Stimulated activated naive CD4-positive, alpha-beta T cell (primary cell): Measurements from ENCODE around the gene GSAP.
A peak's percentile ranks its signal among the peaks of the same experiment; 100 is the strongest.
"Not testable (repeated sequence)": the region's sequence is repeated elsewhere in the genome, so short reads cannot be mapped to it uniquely, and the experiment has no call there.

ENCODE experiments used
- DNase-seq, 6 experiments: peaks; one replicate each; lab custom pipeline; 2025; lab: John Stamatoyannopoulos, UW

GSAP gene

DNA sequence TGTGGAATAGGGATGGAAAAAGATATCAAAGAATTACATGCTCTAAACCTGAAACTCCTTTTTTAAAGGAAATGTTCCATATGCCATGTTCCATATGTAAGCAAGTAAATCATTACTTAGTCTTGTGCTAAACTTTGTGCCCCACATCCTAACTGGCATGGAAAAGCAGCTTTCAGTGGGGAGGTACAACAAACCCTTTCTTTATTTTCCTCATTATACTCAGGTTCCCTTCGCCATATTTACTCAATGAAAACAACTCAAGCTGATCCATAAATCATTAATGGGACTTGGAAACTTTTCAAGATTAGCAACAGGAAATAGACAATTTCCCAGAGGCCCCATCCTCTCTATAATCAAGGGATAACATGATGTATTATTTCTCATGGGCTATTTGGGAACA is 56.0 kb downstream of the GSAP start:
- no peak for DNase-seq

DNA sequence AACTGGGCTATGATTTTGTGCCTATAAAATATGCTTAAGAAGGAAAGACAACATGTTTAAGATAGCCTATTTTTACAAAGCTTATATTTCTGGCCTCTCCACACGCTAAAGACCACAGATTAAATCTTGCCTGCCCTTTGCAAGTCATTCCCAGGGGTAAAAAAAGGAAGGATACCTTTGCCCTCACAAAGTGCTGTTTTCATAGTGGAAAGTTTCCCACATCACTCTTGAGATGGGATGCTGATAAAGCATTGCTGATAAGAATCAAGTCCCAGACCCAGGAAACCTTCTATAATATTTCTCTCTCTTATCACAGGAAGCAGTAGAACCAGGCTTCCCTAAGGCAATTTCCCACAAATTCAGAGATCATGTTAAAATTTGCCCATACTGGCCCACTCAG is 56.5 kb downstream of the GSAP start:
- no peak for DNase-seq

DNA sequence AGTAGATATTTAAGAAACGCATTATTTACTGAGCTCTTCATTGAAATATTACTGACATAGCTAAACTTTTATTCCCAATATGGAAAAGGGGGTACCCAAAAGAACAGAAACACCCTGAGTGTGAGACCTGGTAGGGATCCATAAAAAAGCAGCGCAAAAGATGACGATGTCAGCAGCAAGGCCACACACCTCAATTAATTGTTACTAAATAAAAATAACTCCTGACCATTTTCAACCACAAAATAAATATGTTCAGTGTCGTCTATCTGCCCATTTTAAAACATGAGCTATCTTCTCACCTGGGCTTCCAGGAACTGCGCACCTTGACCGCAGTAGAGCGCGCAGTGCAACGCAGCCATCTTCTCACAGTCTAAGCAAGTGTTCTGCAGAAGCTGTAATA is 61.2 kb downstream of the GSAP start:
- peak in 1 of 6 experiments; percentile 32 for DNase-seq

DNA sequence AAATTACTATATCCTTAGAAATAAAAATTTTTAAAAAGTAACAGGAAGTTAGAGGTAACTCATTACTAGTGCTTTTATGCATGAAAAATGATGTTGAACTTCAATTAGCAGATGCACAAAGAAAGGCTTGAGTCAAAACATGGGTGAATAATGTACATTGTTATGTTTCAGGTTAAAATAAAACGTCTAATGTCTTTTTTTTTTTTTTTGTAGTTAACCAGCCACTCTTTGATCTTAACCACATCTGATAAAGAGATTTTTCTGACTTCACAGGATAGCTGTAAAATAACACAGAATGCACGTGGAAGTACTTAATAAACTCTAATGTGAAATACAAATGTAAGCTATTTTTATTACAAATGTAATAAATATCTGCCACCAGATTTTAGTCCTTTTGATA is 61.7 kb downstream of the GSAP start:
- peak in 3 of 6 experiments; percentile 68 to 72 (median 72) for DNase-seq

DNA sequence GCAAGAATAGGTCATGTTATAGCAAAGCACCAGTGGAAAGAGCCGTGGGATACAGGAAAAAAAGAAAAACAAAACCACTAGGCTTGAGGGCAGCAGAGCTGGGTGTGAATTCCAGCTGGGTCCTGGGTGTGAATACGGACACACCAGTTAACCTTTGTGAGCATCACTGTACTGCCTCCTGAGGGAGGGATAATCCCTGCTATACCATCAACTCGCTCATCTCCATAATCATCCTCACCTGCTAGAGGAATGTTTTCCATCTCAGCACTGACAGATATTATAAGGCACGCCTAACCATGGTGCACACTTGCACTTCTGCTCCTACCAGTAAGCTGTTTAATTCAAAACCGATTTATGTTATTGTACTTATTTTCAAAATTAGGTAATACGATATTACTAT is 62.2 kb downstream of the GSAP start:
- DNase-seq, result no peak

DNA sequence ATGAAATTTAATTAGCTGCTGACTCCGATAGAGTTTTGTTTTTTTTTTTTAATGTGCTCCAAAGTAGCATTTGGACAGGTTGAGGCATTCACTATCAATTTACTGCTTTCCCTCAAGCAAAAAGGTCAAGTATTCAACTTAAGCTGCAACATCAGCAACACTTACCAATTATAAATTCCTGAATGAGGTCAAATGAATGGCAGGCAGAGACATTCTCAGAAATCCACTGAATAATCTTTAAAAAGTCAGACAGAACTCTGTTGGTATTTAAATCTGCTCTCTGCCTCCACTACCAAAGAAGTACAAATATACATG is 62.8 kb downstream of the GSAP start:
- no peak for DNase-seq

DNA sequence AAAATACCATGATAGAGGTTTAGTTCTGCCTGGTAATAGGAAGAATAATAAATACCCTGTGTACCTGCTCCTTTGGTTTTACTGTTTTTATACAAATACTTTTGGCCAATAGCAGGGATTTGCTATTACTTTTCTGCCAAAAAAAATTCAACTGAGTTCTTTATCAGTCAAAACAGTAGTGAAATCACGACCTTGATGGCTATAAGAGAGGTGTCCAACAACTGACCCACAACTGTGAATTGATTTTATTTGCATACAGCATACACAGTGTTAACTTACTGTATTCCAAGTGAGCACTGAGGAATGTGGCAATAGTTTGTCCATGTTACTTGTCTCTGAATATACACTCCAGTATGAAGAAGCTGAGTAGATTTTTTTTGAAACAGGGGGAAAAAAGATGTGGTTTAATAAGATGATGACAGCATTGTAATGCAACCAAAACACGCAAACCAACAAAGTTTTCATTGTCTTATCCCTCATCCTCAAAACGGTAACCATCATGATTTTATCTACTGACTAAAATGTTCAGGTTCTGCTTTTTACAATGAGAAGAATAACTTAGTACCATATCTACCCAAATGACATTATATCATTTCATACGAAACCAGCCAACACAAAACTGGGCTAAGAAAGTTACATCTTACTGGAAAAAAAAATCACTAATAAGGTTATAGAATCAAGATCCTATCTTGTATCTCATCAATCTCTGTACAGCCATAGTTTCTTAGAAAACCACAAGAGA is 63.3 kb downstream of the GSAP start:
- DNase-seq, result peak in 1 of 6 experiments; percentile 3

DNA sequence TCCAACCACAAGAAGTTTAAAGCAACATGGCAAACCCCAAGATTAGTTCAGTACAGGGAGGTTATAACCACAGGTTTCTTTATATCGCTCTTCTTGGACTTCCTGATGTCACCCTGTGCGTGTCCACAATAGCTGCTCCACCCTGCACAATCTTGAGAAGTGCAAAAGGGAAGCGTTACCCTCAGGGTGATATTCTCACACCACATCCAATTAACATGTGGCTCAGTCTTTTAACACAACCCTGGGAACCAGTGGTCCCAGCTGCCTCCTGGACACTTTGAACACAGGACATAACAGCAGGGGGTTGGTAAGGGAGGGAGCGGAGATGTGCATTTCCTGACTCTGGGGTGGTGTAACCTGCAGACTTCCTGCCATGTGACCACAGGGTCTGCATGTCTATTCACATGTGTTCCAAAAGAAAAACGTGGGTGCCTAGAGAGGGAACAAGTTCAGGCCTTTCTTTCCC is 64.6 kb downstream of the GSAP start:
- DNase-seq, result peak in 4 of 6 experiments; percentile 9 to 78 (median 64)

DNA sequence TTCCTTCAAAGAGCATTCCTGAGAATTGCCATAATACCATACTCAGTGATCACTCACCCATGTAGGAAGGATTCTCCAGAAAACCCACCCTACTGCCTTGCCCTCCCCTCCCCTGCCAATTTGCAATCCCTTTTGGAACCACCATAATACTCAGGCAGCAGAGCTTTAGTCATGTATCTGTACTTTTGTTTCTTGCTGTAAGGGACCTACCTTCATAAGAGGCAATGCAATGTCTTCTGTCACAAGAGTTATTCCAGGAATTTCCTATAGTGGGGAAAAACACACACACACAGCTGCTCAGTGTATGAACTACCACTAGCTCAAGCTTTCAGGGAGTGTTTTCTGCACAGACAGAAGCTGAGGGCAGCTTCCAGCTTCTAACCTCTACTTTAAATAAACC is 67.0 kb downstream of the GSAP start:
- DNase-seq, result no peak

DNA sequence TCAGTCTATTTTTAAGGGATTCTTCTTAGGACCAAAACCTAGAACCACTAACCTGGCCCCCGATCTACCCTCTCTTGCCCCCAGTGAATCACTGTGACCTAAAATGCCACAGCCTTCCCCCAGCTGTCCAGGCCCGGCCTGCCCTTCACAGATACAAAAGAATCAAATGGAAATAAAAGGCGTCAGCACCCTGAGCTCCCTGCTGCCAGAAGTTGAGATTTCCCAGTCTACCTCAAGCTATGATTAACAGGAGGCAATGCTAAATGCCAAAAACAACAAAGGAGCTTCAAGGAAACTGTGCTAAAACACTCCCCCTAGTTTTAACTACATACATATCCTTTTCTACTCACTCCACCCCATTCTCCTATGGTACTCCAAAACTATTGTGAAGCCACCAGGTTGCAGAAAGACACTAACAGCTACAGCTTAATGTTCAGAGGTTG is 67.8 kb downstream of the GSAP start:
- no peak for DNase-seq

DNA sequence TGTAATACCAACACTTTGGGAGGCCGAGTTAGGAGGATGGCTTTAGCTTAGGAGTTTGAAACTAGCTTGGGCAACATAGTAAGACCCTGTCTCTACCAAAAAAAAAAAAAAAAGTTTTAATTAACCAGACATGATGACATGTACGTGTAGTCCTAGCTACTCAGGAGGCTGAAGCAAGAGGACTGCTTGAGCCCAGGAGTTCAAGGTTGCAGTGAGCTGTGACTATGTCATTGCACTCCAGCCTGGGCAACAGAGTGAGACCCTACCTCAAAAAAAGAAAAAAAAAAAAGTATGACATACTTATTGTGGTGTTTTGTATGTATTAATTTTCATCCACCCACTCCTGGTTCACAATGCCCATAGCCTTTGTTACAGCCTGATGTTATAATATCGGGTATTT is 69.7 kb downstream of the GSAP start:
- no peak for DNase-seq

DNA sequence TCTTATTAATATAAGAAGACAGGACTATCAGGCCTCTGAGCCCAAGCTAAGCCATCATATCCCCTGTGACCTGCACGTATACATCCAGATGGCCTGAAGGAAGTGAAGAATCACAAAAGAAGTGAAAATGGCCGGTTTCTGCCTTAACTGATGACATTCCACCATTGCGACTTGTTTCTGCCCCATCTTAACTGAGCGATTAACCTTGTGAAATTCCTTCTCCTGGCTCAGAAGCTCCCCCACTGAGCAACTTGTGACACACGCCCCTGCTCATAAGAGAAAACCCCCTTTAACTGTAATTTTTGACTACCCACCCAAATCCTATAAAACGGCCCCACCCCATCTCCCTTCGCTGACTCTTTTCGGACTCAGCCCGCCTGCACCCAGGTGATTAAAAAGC is 70.7 kb downstream of the GSAP start:
- DNase-seq, result not testable (repeated sequence)

DNA sequence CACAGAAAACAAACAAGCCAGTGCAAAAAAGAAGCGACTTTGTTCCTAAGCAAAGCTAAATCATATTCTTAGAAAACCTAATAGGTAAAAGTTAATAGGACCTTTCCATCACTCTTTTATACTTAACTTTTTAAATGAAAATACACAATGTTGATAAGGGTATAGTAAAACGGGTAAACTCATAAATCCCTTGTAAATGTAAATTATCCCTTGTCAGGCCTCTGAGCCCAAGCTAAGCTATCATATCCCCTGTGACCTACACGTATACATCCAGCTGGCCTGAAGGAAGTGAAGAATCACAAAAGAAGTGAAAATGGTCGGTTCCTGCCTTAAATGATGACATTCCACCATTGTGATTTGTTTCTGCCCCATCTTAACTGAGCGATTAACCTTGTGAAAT is 76.4 kb downstream of the GSAP start:
- no peak for DNase-seq

DNA sequence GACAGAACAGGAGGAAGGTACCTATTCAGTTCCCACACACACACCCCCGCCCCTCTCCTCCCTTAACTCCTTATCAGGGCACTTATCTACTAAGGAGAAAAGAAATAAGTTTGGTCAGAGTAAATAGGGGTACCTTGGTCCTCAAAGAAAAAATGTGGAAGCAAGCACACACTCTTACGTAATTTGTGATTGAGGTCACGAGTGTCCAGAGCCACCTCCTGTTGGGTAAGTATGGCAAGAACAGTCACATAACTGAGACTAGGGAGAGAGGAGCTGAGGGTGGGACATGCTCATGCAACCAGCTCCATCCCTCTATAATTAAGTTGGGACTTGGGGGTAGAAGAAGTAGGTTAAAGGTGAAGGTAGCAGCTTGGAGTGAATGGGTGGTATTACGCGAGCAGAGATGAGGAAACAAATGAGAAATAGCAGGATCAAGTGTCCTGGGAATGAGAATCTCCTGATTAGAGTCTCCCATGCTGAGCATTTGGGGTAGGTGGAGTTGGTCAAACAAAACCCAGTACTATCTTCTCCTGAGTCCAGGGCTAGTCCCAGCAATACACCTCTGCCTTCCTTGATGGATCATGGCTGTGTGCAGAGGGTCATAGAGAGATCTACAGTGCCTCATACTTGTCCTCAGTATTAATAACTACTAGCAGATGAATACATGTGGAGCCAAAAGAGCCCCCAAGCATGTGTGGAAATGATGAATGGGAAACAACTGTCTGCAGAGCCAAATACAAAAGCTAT is 77.1 kb downstream of the GSAP start:
- DNase-seq, result no peak

DNA sequence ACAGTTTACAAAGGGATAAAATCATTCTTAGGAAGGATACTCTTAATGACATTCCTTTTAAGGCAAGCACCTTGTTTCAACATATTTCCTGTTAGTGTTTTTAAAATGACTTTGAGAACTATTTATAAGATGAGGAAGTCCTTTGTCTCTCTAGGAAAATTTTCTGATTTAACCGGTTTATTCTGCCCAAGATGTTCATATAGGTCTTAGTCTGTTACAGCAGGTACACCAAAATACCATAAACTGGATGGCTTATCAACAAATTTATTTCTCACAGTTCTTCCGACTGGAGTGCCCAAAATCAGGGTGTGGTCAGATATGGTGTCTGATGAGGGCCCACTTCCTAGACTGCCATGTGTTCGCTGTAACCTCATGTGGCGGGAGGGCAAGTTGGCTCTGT is 77.9 kb downstream of the GSAP start:
- no peak for DNase-seq

DNA sequence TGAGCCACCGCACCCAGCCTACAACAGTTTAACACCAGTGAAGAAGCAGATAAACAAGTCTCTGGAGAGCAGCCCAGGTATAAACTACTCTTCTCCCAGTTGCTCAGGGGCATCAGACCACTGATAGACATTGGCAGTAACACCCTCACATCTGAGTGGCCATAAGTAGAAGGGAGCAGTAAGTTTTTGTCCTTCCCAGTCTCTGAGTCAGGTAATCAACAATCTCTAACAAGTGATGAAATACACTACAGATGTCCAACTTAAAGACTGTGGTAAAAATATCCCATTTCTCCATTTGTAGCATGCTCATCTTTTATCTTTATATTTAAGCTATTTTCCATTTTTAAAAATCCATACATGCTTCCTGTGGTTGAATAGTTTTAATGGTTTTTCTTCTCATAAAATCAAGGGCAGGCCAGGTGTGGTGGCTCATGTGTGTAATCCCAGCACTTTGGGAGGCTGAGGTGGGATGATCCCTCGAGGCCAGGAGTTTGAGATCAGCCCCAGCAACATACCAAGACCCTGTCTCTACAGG is 78.6 kb downstream of the GSAP start:
- no peak for DNase-seq

DNA sequence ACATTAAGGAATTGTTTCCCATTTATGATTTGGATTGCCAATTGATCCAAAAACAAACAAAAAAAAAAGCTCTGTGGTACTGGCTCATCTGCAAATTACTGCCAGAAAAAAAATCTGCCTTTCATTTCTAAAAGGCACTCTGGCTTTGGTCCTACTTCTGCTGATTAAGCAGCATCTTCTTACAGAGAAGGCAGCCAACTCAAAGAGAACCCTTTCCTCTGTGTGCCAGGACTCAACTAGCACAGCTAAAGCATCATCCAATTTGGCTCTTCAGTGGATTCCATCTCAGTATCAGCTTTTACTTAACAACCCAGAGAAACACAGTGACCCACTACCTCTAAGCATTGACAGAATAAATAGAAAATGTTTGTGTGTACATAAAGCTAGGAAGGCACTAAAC is 80.6 kb downstream of the GSAP start:
- no peak for DNase-seq

DNA sequence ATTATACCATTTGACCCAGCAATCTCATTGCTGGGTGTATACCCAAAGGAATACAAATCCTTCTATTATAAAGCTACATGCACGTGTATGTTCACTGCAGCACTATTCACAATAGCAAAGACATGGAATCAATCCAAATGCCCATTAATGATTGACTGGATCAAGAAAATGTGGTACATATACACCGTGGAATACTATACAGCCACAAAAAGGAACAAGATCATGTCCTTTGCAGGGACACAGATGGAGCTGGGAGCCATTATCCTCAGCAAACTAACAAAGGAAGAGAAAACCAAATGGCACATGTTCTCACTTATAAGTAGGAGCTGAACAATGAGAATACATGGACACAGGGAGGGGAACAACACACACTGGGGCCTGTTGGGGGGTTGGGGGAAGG is 82.1 kb downstream of the GSAP start:
- DNase-seq, result not testable (repeated sequence)

DNA sequence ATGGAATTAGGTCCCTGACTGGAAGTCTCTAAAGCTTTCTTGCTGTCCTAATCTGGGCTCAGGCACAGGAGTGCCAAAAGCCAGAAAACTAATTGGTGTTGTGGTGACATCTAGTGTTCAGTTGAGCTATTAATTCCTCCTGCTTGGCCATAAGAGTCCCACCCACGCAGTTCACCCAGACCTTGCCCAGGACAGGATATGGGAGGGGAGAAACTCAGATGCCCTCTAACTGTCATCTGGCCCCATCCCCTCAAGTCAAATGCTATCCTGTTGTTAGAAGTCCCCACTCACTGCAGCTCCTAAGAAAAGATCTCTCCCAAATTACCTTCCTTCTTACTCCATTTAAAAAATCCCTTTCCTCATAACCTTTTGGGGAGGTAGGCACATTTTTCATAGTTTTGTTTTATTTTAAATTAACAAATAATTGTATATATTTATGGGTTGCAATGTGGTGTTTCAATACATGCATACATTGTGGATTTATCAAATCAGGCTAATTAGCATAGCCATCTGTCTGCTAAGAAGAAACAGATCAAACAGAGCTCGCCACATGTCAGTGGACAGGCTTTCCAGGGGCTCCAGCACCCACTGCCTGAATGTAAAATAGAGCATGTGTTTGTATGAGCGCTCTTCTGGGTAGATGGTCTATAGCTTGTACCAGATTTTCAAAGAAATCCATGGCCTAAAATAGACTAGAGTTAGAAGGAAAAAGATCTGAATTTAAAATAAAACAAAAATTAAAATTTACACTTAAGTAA is 84.0 kb downstream of the GSAP start:
- DNase-seq, result peak in 3 of 6 experiments; percentile 16 to 38 (median 35)

DNA sequence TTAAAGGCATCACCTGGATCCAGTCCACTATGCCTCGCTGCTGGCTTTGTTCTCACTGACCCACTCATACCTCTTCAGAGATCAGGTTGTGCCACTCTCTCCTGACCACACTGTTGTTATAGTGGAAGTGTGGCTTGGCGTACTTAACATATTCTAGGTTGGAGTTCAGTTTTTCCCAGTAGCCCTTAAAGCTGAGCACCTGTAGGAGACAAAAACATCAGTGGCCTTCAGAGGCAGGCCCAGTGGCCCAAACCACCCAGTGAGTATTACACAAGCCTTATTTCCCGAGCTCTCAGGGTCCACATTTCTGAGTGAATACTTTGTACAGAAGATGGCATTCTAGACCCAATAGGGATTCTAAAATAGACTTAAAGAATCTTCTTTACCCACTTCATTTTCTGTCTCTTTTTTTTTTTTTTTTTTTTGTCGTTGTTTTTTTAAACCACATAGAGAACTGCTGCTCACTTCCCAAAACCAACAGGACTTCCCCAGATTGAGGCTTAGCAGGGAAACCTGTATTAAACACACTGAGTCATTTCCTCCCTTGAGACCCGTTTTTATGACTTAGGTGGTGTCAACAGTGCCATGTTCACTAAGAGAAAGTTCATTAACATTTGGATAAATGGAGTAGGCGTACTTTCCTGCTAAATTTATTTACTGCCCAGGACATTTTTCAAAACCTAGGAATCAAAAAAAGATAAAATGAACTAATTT is 85.8 kb downstream of the GSAP start:
- no peak for DNase-seq

DNA sequence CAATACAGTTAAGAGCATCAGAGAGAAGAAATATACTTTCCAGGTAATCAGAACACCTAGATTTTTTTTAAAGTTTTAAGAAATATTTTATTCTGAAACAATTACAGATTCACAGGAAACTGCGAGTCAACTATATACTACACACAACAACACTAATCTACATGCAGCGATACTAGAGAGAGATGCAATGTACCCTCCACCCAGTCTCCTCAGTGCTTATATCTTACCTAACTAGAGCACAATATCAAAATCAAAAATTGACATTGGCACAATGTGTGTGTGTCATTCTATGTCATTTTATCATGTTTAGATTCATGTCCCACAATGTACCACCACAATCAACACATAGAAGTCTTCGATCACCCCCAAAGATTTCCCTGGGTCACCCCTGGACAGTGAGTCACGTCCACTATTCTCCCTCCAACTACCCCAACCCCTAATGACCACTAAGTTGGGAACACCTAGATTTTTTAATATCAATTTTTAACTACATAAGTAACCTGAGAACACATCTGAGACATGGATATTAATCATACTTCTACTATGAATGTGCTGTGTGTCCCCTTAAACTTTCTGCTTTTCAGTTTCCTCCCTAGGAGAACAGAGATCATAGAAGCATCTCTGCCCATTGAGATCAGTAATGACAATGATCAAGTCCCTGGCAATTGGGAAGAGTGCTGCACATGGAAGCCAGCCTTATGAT is 86.5 kb downstream of the GSAP start:
- DNase-seq, result no peak
